Hematopoietic multipotent progenitor cell (in vitro differentiated cells): ENCODE data around the gene CSF1R. TPM values are rescaled to one million over a fixed set of nuclear protein-coding genes. Genes with fewer than 3 reads are reported as not detected.

Experiments used
- DNase-seq, 3 donors: peaks; one replicate each; pipeline ENCODE4 v3.0.0-alpha.2; 2011 to 2015; ENCODE audit warnings: low read depth in 2 of 3, low spot score in 2 of 3
- total RNA-seq: library from RNA; depleted of rRNA; stranded (reverse); fragments of >200 nt; gene quantifications from one replicate; pipeline ENCODE4 v1.2.3, GENCODE V29; 2012

Gene CSF1R
- total RNA-seq, 1 donor, result 3.2 TPM

GRCh38 chr5:150073677-150074076 is 12.7 kb downstream of the CSF1R start:
- DNase-seq, result no peak

- DNase-seq, result no peak
These were observed 13.2 kb downstream of the CSF1R start for GRCh38 chr5:150073086-150073625.

GRCh38 chr5:150070821-150071220 is 15.5 kb downstream of the CSF1R start:
- DNase-seq, result no peak

DNA sequence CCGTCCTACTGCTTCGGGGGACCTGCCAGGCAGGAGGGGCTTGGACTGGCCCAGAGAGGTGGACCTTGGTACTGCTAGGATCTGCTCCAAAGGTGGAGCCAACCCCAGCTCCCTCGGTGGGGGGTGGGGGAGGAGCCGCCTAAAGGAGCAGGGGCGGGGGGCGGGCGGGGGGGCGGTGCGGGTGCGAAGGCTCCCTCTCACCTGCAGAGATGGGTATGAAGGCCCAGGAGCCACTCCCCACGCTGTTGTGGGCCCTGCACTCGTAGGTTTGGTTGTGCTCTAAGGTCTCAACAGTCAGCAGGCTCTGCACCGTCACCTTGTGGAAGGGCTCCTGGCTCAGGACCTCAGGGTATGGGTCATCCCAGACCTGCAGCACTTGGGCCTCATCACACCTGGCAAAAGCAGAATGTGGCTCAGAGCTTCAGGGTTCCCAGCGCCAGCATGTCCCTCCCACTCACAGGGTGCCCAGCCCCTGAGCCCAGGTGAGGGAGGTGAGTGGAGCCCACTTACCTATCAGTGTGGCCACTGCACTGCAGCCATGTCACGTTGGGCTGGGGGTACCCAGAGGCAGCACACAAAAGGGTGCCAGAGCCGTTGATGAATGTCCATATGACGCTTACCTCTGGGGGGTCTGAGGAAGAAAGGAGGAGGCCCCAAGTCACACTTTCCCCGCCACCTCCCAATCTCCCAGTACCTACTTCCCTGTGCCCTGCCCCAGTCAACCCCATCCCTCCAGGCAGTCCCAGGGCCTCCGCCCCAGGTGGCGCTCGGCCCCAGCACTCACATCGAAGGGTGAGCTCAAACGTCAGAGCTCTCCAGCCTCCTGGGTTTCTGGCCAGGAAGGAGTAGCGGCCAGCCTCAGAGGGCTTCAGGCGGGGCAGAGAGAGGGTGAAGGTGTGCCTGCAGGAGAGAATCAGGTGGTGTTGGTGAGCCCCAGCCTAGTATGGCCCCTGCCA is 16.4 kb downstream of the CSF1R start:
- no peak for DNase-seq

- no peak for DNase-seq
These were observed 17.3 kb downstream of the CSF1R start for GRCh38 chr5:150068961-150069645.

DNA sequence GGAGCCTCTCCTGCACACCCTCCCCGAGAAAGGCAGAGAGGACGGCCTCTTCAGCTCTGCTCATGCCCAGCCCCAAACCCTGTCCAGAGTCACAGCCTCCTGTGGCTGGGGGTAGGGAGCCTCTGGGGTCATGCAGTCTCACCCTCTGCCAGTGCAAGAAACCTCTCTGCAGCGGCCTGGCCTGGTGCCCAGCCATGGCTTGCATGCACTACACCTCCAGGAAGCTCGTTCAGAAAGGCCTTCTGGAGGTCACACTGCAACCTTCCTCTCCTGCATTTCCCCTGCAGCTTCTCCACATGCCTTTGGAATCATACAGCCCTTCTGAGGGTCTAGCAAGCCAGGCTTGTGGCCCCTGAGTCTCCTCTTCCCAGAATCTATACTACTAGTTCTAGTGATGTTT is 17.9 kb downstream of the CSF1R start:
- no peak for DNase-seq

GRCh38 chr5:150068071-150068470 is 18.3 kb downstream of the CSF1R start:
- DNase-seq, result no peak

DNA sequence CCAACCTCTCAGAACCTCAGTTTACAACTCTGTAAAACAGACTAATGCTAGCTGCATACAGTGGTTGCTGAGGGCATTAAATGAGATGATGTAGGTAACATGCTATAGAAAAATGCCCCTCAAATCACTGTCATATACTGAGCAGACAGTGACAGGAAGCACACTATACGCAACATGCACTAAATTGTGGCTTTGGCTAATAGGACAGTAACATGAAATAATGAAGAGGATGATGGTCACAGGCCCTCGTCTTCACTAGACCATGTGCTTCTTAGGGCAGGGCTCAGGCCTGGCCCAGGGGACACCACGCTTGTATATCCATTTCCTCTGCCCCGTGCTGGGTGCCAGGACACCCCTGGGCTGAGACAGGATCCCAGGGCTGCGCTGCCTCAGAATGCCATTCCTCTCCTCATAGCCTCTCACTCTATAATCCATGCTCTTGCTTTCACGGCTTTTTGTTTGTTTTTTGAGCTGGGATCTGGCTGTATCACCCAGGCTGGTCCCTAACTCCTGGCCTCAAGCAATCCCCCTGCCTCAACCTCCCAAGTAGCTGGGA is 18.9 kb downstream of the CSF1R start:
- no peak for DNase-seq

GRCh38 chr5:150066901-150067396 is 19.4 kb downstream of the CSF1R start:
- DNase-seq, result peak in 1 of 3 donors; percentile 35

GRCh38 chr5:150066436-150066835 is 19.9 kb downstream of the CSF1R start:
- no peak for DNase-seq

DNA sequence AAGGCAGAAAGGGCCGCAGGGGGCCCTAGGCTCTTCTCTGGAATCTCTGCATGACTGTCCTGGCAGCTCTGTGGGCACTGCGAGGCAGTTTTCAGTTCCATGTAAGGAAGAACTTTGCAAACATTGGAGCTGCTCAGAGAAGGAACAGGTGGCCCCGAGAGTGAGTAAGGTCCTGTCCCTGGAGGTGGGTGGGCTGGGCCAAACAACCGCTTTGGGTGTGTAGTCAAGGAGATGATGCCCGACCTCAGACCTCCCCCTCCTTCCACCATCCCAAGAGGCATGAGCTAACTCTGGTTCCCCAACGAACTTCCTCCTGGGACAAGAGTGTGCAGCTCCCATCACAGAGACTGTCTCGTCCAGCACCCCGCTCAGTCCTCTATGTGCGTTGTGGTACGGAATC is 20.5 kb downstream of the CSF1R start:
- no peak for DNase-seq

- no peak for DNase-seq
These were observed 21.0 kb downstream of the CSF1R start for GRCh38 chr5:150065346-150065745.

DNA sequence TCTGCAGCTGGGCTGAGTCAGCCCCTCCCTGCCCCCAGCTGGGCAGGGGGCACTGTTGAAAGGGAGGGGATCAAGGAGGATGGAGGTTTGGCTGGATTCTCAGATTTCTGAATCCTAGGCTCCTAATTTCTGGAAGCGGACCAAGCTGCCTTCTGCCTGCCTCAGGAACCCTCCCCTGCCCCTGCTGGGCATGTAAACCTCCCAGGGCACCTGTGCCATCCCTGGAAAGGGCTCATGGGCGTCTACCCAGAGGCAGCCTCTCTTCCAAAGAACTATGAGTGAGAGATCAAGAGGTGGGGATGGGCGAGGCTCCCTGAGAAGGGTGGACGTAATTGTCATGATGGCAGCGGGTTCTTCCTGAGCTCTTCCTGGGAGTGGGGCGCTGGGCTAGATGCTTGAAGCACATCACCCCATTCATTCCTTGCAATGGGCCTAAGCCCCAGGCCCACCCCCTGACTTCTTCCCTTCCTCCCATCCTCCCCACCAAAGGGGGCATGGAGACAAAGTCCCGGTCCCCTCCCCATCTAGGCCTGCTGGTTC is 21.6 kb downstream of the CSF1R start:
- DNase-seq, result no peak

DNA sequence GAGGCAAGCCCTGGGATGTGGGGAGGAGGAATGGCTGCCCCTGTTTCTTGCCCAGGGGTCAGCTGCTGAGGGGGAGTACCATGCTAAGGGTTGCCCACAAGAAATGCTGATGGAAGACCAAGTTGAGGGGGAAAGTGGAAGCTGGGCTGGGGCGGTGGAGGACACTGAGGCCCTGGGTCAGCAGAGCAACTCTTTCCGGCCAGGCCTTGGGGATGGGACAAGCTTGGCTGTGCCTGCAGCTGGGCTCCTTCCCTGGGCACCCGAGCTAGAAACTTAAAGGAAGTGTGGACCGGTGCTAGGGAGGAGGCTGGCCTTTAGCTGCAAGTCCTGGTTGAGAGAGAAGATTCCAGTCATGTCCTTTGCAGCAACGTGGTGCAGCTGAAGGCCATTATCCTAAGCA is 22.7 kb downstream of the CSF1R start:
- no peak for DNase-seq

- DNase-seq, result no peak
These were observed 24.0 kb downstream of the CSF1R start for GRCh38 chr5:150062216-150062922.

- DNase-seq, result no peak
These were observed 24.8 kb downstream of the CSF1R start for GRCh38 chr5:150061538-150061995.

GRCh38 chr5:150060471-150060870 is 25.9 kb downstream of the CSF1R start:
- no peak for DNase-seq

GRCh38 chr5:150059623-150060022 is 26.7 kb downstream of the CSF1R start:
- no peak for DNase-seq

- DNase-seq, result peak in 2 of 3 donors; percentile 67 to 71
These were observed 27.8 kb downstream of the CSF1R start for GRCh38 chr5:150058480-150059126.

DNA sequence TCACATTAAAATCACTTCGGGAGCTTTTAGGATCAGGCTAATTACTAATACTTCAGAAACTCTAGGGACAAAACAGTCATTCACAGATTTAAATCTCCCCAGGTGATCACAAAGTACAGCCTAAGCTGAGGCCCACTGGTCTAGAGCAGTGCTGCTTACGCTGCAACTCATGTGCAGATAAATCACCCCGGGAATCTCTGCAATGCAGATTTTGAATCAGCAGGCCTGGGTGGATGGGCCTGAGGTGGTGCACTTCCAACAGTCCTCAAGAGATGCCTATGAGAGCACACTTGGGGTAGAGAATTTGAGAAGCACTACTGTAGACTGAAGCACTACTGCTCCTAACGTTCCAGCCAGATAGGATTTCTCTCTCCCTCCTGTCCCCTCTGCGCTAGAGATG is 28.4 kb downstream of the CSF1R start:
- DNase-seq, result no peak
